Measurements from ENCODE around the gene RFXAP. TPM values are rescaled to one million over a fixed set of nuclear protein-coding genes. Genes with fewer than 3 reads are reported as not detected.

RFXAP gene
- total RNA-seq, 1 experiment from 2014 or later = 9.2 TPM

DNA sequence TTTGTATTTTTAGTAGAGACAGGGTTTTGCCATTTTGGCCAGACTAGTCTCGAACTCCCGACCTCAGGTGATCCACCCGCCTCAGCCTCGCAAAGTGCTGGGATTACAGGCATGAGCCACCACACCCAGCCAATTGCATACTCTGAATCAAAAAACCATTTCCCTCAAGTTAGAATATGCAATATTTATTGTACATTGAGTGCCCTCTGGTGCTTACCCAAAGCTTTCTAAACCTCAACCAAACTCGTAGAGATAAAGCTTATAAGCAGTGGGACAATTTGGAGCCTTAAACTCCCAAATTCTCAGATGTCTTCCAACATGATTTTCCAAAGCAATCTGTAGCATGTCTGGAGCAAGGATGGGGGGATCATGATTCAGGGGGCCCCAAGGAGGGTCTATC, 22.4 kb downstream of the RFXAP start:
- no peak overlapping the region for H3K4me3 Mint-ChIP-seq
- ATAC-seq (no peak), DNase-seq (ENCODE audit: low spot score) (no peak)
- H3K27ac Mint-ChIP-seq = no peak overlapping the region
- no peaks in the 10 kb centered on the region for H3K27me3 Mint-ChIP-seq (ENCODE audit: low read depth)
- ChIA-PET POLR2A (no interaction called here), CTCF (interaction anchor here (0.6 to 2.2 kb wide), 5 partner anchors 140 to 558 kb away, joined by 3 to 8 read pairs (median 3); no protein-coding TSS in a partner anchor)
- TF ChIP-seq ETV6 (CRISPR knock-in tag; IDR thresholded peaks at IDR 0.05) (no peak), ZNF232 (CRISPR knock-in tag; IDR thresholded peaks at IDR 0.05) (no peak), TEAD1 (CRISPR knock-in tag; IDR thresholded peaks at IDR 0.05) (no peak), EMX1 (CRISPR knock-in tag; IDR thresholded peaks at IDR 0.05) (no peak), ELF4 (CRISPR knock-in tag; IDR thresholded peaks at IDR 0.05; ENCODE audit: low read depth) (no peak), RORB (CRISPR knock-in tag; IDR thresholded peaks at IDR 0.05) (no peak)
- TF ChIP-seq, protein P1, sequence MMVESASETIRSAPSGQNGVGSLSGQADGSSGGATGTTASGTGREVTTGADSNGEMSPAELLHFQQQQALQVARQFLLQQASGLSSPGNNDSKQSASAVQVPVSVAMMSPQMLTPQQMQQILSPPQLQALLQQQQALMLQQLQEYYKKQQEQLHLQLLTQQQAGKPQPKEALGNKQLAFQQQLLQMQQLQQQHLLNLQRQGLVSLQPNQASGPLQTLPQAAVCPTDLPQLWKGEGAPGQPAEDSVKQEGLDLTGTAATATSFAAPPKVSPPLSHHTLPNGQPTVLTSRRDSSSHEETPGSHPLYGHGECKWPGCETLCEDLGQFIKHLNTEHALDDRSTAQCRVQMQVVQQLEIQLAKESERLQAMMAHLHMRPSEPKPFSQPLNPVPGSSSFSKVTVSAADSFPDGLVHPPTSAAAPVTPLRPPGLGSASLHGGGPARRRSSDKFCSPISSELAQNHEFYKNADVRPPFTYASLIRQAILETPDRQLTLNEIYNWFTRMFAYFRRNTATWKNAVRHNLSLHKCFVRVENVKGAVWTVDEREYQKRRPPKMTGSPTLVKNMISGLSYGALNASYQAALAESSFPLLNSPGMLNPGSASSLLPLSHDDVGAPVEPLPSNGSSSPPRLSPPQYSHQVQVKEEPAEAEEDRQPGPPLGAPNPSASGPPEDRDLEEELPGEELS (CRISPR knock-in tag; IDR thresholded peaks at IDR 0.05) = no peak
- TF ChIP-seq, protein P2, sequence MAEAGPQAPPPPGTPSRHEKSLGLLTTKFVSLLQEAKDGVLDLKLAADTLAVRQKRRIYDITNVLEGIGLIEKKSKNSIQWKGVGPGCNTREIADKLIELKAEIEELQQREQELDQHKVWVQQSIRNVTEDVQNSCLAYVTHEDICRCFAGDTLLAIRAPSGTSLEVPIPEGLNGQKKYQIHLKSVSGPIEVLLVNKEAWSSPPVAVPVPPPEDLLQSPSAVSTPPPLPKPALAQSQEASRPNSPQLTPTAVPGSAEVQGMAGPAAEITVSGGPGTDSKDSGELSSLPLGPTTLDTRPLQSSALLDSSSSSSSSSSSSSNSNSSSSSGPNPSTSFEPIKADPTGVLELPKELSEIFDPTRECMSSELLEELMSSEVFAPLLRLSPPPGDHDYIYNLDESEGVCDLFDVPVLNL (CRISPR knock-in tag; IDR thresholded peaks at IDR 0.05; ENCODE audit: borderline replicate concordance, low read depth) = no peak
- peaks cover 23% of the 10 kb centered on the region for H3K4me1 Mint-ChIP-seq
- no peaks in the 10 kb centered on the region; the same call in 1 of the 2 replicates for H3K36me3 Mint-ChIP-seq
- no peaks in the 10 kb centered on the region for H3K9me3 Mint-ChIP-seq

DNA sequence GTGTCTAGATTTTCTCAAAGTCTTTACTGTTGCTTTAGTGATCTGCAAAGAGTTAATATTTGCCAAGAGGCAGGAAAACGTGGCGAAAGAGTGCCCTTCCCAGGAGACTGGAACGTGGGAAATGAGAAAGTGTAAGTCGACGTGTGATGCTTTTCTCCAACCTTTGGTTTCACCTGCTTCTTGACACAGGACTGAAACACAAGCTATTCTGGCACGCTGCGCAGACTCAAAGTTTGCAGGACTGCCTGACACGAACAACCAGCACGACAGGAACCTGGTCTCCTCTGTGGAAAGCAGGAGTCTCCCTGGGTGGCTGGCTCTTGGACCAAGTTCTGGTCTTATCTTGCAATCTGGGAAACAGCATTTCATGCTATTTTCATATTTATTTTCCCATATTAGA, 28.6 kb downstream of the RFXAP start:
- Mint-ChIP-seq H3K4me1 (no peaks in the 10 kb centered on the region), H3K27ac (no peak overlapping the region; the same call in 1 of the 2 replicates), H3K4me3 (no peak overlapping the region), H3K9me3 (no peaks in the 10 kb centered on the region), H3K27me3 (ENCODE audit: low read depth) (no peaks in the 10 kb centered on the region), H3K36me3 (no peaks in the 10 kb centered on the region)
- ATAC-seq (no peak), DNase-seq (ENCODE audit: low spot score) (no peak)
- ChIA-PET CTCF (interaction anchor here (1.1 to 1.5 kb wide), 2 partner anchors 102 to 393 kb away, joined by 3 read pairs; no protein-coding TSS in a partner anchor), POLR2A (interaction anchor here (0.7 kb wide), 1 partner anchor 512 kb away, joined by 5 read pairs; no protein-coding TSS in a partner anchor)
- TF ChIP-seq OVOL2 (CRISPR knock-in tag; IDR thresholded peaks at IDR 0.05; ENCODE audit: borderline replicate concordance) (no peak), ZNF416 (CRISPR knock-in tag; IDR thresholded peaks at IDR 0.05) (no peak), GABPB1 (CRISPR knock-in tag; IDR thresholded peaks at IDR 0.05) (no peak), ZNF671 (CRISPR knock-in tag; IDR thresholded peaks at IDR 0.05) (no peak)

DNA sequence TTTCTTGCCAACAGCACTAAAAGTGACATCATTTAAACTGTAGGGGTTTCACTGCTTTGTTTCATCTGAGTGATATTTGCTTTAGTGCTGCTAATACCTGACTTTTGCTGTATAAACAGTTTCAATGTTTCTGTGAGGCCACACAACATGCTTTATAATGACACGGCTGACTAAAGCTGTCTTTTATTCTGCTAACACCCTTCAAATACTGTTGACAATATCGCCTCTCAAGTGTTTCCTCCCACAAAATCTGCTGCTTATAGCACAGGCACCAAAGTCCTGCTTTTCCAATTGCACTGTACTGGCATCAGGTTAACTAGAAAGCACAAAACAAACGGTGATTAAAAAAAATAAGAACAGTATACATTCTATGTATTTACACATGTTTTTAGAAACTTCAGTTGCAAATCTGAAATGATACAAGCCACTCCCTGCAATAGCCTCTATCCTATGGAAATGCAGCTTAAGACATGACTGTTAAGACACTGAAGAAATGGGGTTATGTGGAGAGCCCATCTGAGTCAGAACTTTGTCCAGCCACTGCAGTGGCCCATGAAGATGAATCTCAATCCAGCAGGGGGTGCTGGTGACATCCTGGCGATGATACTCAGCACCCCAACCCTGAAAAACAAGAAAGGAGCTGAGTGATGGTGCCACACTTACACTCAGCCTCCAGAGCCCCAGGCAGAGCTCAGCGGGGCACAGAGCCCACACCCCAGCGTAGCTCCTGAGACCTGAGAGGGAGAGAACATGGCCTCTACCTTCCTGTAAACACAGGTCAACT, 29.4 kb downstream of the RFXAP start:
- Mint-ChIP-seq H3K36me3 (no peaks in the 10 kb centered on the region), H3K4me3 (no peak overlapping the region), H3K9me3 (no peaks in the 10 kb centered on the region), H3K4me1 (no peaks in the 10 kb centered on the region), H3K27ac (no peak overlapping the region), H3K27me3 (ENCODE audit: low read depth) (no peaks in the 10 kb centered on the region)
- CTCF ChIA-PET = interaction anchor here (0.6 to 1.6 kb wide), 24 partner anchors 10 to 395 kb away, joined by 3 to 15 read pairs (median 3); partner anchors contain the start of genes EXOSC8 and SMAD9
- POLR2A ChIA-PET = interaction anchor here (0.7 kb wide), 1 partner anchor 511 kb away, joined by 5 read pairs; no protein-coding TSS in a partner anchor
- peak; percentile 82 for ATAC-seq
- TF ChIP-seq EMX1 (CRISPR knock-in tag; IDR thresholded peaks at IDR 0.05) = peak; percentile 59; the same call in 1 of the 2 replicates
- 0 out of 2 replicates have a peak, but pooled peaks have one; percentile 64 for TF ChIP-seq PRRX2 (CRISPR knock-in tag; IDR thresholded peaks at IDR 0.05)
- TF ChIP-seq, protein P3, sequence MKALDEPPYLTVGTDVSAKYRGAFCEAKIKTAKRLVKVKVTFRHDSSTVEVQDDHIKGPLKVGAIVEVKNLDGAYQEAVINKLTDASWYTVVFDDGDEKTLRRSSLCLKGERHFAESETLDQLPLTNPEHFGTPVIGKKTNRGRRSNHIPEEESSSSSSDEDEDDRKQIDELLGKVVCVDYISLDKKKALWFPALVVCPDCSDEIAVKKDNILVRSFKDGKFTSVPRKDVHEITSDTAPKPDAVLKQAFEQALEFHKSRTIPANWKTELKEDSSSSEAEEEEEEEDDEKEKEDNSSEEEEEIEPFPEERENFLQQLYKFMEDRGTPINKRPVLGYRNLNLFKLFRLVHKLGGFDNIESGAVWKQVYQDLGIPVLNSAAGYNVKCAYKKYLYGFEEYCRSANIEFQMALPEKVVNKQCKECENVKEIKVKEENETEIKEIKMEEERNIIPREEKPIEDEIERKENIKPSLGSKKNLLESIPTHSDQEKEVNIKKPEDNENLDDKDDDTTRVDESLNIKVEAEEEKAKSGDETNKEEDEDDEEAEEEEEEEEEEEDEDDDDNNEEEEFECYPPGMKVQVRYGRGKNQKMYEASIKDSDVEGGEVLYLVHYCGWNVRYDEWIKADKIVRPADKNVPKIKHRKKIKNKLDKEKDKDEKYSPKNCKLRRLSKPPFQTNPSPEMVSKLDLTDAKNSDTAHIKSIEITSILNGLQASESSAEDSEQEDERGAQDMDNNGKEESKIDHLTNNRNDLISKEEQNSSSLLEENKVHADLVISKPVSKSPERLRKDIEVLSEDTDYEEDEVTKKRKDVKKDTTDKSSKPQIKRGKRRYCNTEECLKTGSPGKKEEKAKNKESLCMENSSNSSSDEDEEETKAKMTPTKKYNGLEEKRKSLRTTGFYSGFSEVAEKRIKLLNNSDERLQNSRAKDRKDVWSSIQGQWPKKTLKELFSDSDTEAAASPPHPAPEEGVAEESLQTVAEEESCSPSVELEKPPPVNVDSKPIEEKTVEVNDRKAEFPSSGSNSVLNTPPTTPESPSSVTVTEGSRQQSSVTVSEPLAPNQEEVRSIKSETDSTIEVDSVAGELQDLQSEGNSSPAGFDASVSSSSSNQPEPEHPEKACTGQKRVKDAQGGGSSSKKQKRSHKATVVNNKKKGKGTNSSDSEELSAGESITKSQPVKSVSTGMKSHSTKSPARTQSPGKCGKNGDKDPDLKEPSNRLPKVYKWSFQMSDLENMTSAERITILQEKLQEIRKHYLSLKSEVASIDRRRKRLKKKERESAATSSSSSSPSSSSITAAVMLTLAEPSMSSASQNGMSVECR (CRISPR knock-in tag; IDR thresholded peaks at IDR 0.05; ENCODE audit: borderline replicate concordance) = no peak
- peak; percentile 29 for DNase-seq (ENCODE audit: low spot score)
